ENCODE results near the gene BCL2L2. TPM values are rescaled to one million over a fixed set of nuclear protein-coding genes. Genes with fewer than 3 reads are reported as not detected.

Gene BCL2L2
- total and polyA plus RNA-seq, 2 experiments from 2014 or later: 4.3 to 20.8 TPM

DNA sequence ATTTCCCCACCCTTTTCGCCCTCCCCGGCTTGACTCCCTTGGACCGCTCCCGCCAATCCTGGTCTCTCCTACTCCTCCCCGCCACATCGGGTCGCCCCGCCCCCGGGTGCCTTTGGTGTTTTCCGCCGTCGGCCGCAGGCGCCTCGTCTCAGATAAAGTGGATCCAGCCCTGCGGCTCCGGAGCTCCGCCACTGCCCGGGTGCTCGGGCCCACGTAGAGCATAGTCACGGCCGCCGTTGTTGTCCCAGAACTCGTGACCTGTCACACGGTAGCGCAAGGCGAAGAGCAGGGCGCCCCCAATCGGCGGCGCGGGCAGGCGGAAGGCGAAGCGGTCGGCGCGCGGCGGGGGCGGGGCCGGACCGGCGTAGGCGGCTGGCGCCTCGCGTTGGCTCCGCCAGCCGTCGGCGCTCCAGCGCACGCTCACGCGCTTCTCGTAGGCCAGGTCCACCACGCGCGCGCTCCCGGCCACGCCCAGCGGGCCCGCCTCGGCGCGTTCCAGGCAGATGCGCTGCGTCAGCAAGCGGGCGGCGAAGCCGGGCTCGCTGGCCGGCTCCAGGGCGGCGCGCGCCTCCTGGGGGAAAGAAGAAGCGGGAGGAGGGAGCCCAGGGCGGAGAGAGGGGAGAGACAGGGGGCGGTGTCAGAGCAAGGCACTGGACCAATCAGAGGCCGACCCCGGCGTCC lies 5.2 kb upstream of the BCL2L2 start:
- peaks cover 23% of the 10 kb centered on the region for H3K4me1 ChIP-seq (ENCODE audit: insufficient read depth)
- H2AFZ ChIP-seq: no peak overlapping the region
- H3K36me3 ChIP-seq (replicated peaks; ENCODE audit: insufficient read depth, low read depth): no peaks in the 10 kb centered on the region
- no peaks in the 10 kb centered on the region for H3K27me3 ChIP-seq
- TF ChIP-seq EZH2phosphoT487 (IDR thresholded peaks at IDR 0.05; ENCODE audit: low read depth, severe bottlenecking, unreplicated experiment) (no peak), EZH2 (IDR thresholded peaks at IDR 0.05; ENCODE audit: borderline replicate concordance) (no peak)
- TF ChIP-seq, protein P1, sequence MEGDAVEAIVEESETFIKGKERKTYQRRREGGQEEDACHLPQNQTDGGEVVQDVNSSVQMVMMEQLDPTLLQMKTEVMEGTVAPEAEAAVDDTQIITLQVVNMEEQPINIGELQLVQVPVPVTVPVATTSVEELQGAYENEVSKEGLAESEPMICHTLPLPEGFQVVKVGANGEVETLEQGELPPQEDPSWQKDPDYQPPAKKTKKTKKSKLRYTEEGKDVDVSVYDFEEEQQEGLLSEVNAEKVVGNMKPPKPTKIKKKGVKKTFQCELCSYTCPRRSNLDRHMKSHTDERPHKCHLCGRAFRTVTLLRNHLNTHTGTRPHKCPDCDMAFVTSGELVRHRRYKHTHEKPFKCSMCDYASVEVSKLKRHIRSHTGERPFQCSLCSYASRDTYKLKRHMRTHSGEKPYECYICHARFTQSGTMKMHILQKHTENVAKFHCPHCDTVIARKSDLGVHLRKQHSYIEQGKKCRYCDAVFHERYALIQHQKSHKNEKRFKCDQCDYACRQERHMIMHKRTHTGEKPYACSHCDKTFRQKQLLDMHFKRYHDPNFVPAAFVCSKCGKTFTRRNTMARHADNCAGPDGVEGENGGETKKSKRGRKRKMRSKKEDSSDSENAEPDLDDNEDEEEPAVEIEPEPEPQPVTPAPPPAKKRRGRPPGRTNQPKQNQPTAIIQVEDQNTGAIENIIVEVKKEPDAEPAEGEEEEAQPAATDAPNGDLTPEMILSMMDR (IDR thresholded peaks at IDR 0.05; ENCODE audit: poor library complexity): peak; percentile 81
- H3K27ac ChIP-seq: peak overlapping the region; percentile 98
- no peaks in the 10 kb centered on the region for H4K20me1 ChIP-seq (ENCODE audit: insufficient read depth, poor library complexity, severe bottlenecking)
- H3K9me2 ChIP-seq (replicated peaks; ENCODE audit: insufficient read depth): no peaks in the 10 kb centered on the region
- H3K4me2 ChIP-seq: peak overlapping the region; percentile 88
- H3K79me2 ChIP-seq: peaks cover 13% of the 10 kb centered on the region
- DNase-seq (ENCODE audit: low spot score): peak; percentile 100
- peak overlapping the region; percentile 75 for H3K4me3 ChIP-seq
- WGBS (ENCODE audit: low lambda C conversion rate, missing lambda C conversion rate): under 1% methylated on average over 81 of the region's 87 CpGs
- no peaks in the 10 kb centered on the region for H3K9me3 ChIP-seq (ENCODE audit: low read depth)

DNA sequence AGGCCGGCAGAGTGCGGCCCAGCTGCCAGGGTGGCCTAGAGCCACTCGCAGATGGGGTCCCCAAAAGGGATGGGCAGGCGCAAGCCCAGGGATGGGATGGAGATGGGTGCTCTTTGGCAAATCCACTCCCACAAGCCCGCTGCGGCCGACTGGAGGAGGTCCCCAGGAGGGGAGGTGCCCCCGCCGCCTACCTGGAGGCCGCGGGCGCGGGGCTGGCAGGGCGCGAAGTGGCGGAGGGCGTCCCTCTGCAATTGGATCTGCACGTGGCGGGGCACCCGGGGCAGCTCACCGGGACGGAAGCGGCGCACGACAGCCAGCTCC lies 4.7 kb upstream of the BCL2L2 start:
- no peaks in the 10 kb centered on the region for H3K27me3 ChIP-seq
- WGBS (ENCODE audit: low lambda C conversion rate, missing lambda C conversion rate): under 1% methylated on average over 24 of the region's 25 CpGs
- H3K4me3 ChIP-seq: peak overlapping the region; percentile 57
- peak overlapping the region; percentile 88 for H3K4me2 ChIP-seq
- peaks cover 23% of the 10 kb centered on the region for H3K4me1 ChIP-seq (ENCODE audit: insufficient read depth)
- no peak for TF ChIP-seq EZH2 (IDR thresholded peaks at IDR 0.05; ENCODE audit: borderline replicate concordance)
- TF ChIP-seq, protein P1 (IDR thresholded peaks at IDR 0.05; ENCODE audit: poor library complexity): no peak
- no peak for TF ChIP-seq EZH2phosphoT487 (IDR thresholded peaks at IDR 0.05; ENCODE audit: low read depth, severe bottlenecking, unreplicated experiment)
- H3K36me3 ChIP-seq (replicated peaks; ENCODE audit: insufficient read depth, low read depth): no peaks in the 10 kb centered on the region
- peak overlapping the region; percentile 90 for H3K27ac ChIP-seq
- H3K9me2 ChIP-seq (replicated peaks; ENCODE audit: insufficient read depth): no peaks in the 10 kb centered on the region
- no peak for DNase-seq (ENCODE audit: low spot score)
- no peaks in the 10 kb centered on the region for H3K9me3 ChIP-seq (ENCODE audit: low read depth)
- peak overlapping the region; percentile 73 for H2AFZ ChIP-seq
- no peaks in the 10 kb centered on the region for H4K20me1 ChIP-seq (ENCODE audit: insufficient read depth, poor library complexity, severe bottlenecking)
- peaks cover 15% of the 10 kb centered on the region for H3K79me2 ChIP-seq

DNA sequence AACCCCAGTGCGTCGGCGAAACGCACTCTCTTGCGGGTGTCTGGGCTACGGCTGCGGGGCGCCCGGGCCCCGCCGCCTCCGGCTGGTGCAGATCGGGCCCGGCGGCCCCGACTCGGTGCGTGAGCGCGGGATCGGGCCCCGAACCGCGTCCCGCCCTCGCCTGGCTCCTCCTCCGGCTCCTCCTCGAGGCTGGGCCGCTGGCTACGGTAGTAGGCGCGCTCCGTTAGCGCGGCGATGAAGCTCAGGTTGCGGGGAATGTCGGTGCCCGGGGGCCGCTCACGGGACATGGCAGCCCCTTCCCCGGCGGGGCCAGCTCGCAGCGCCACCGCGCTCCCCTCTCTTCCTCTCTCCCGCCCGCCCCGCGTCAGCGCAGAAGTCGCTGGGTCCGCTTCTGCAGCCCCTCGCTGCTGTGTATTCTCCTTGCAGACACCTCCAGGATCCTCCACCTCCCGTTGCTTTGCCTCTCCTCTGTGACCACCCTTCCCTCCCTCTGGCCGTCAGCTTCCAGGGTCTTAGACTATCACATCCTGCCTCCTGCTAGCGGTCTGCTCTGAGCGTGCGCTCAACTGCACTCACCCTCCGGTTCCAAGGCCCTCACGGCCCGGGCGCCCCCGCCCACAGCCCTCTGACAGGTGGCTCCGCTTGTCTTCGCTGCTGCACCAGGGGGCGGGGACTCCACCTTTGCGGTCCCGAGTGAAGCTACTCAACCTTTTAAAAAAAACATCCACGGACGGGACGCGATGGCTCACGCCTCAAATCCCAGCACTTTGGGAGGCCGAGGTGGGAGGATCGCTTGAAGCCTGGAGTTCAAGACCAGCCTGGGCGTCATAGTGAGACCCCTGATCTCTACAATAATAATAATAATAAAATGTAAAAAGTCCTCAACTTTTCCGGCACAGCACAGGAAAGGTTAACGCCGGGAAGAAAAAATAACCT lies 4.1 kb upstream of the BCL2L2 start, which contains the start of gene PPP1R3E:
Gene PPP1R3E (minus strand): TSS at position 570 of the 936 bp plus-strand sequence. CDS start 283 bp downstream, at position 287.
- Histone ChIP-seq H3K27ac (peak within 1 kb of the TSS; percentile 90), H4K20me1 (ENCODE audit: insufficient read depth, poor library complexity, severe bottlenecking) (no peaks in the 10 kb centered on the region), H3K9me3 (ENCODE audit: low read depth) (no peaks in the 10 kb centered on the region), H2AFZ (peak within 1 kb of the TSS; percentile 73), H3K4me3 (peak within 1 kb of the TSS; percentile 57), H3K79me2 (peaks cover 21% of the 10 kb centered on the region), H3K9me2 (replicated peaks; ENCODE audit: insufficient read depth) (no peaks in the 10 kb centered on the region), H3K36me3 (replicated peaks; ENCODE audit: insufficient read depth, low read depth) (no peaks in the 10 kb centered on the region), H3K4me1 (ENCODE audit: insufficient read depth) (peaks cover 25% of the 10 kb centered on the region), H3K27me3 (no peaks in the 10 kb centered on the region), H3K4me2 (peak within 1 kb of the TSS; percentile 88)
- 7% methylated on average over 54 of the region's 81 CpGs for WGBS (ENCODE audit: low lambda C conversion rate, missing lambda C conversion rate)
- no peak for TF ChIP-seq EZH2 (IDR thresholded peaks at IDR 0.05; ENCODE audit: borderline replicate concordance)
- TF ChIP-seq, protein P1 (IDR thresholded peaks at IDR 0.05; ENCODE audit: poor library complexity): no peak
- TF ChIP-seq EZH2phosphoT487 (IDR thresholded peaks at IDR 0.05; ENCODE audit: low read depth, severe bottlenecking, unreplicated experiment): no peak
- peak; percentile 85 for DNase-seq (ENCODE audit: low spot score)

Data from hepatocyte (in vitro differentiated cells).